IMR-90 (cell line): ENCODE measurements around the gene CBR1. TPM values are rescaled to one million over a fixed set of nuclear protein-coding genes. Genes with fewer than 3 reads are reported as not detected.

ENCODE experiments used
- ATAC-seq: fragments of 200-7000 bp; cut with Tn5 transposase; 2 replicates; pipeline ENCODE4 v1.9.1; 2020; ENCODE audit warnings: low read depth, mild to moderate bottlenecking, moderate library complexity
- BruUV-seq: library from RNA; stranded (reverse); fragments of 400-500 nt; replicated peaks from 2 replicates; lab custom pipeline; 2021; lab: Mats Ljungman, UMichigan
- CTCF ChIA-PET: fragments of 300-600 bp; formaldehyde crosslinking; extraction: SDS; loops from one replicate; lab custom pipeline; 2021; ENCODE audit warnings: antibody characterized with exemption; lab: Yijun Ruan, JAX
- POLR2A ChIA-PET: fragments of 300-600 bp; sonication (Branson Sonifier 250); formaldehyde crosslinking; loops from one replicate; lab custom pipeline; 2022; ENCODE audit warnings: antibody characterized with exemption; ENCODE audit not compliant: unreplicated experiment; lab: Charles Lee
- DNase-seq: peaks from one replicate; pipeline ENCODE4 v3.0.0; 2013
- H2AFZ ChIP-seq: replicated peaks from 2 replicates; pipeline ENCODE3; 2013; ENCODE audit warnings: low read length, mild to moderate bottlenecking; ENCODE audit not compliant: poor library complexity
- H2AK5ac ChIP-seq: 2 replicates; pipeline ENCODE4 v1.6.1; 2013; ENCODE audit warnings: low read depth, low read length, inconsistent platforms
- H2AK9ac ChIP-seq: replicated peaks from 2 replicates; pipeline ENCODE3; 2013; ENCODE audit warnings: mild to moderate bottlenecking, low read depth, low read length, moderate library complexity; ENCODE audit not compliant: poor library complexity
- H2BK120ac ChIP-seq: 2 replicates; pipeline ENCODE4 v1.6.1; 2013; ENCODE audit warnings: low read depth, low read length, inconsistent platforms
- H2BK15ac ChIP-seq: 3 replicates; pipeline ENCODE4 v1.6.1; 2013; ENCODE audit warnings: low read depth, low read length, inconsistent platforms
- H2BK20ac ChIP-seq: 2 replicates; pipeline ENCODE4 v1.6.1; 2013; ENCODE audit warnings: low read depth, mild to moderate bottlenecking, inconsistent platforms, low read length, moderate library complexity
- H2BK5ac ChIP-seq: 2 replicates; pipeline ENCODE4 v1.6.1; 2013; ENCODE audit warnings: mild to moderate bottlenecking, low read depth, low read length, inconsistent platforms; ENCODE audit not compliant: poor library complexity, severe bottlenecking
- H3K14ac ChIP-seq: replicated peaks from 2 replicates; pipeline ENCODE4 v1.6.1; 2013; ENCODE audit warnings: low read depth, low read length, inconsistent platforms
- H3K18ac ChIP-seq: 2 replicates; pipeline ENCODE4 v1.6.1; 2013; ENCODE audit warnings: low read depth, low read length, control low read depth
- H3K23ac ChIP-seq: 2 replicates; pipeline ENCODE4 v1.6.1; 2013; ENCODE audit warnings: low read depth, low read length, inconsistent platforms
- H3K27ac ChIP-seq: 2 replicates; pipeline ENCODE4 v1.5.1; 2013; ENCODE audit warnings: mild to moderate bottlenecking, control low read depth, low read length; ENCODE audit not compliant: insufficient read depth
- H3K27me3 ChIP-seq: 2 replicates; pipeline ENCODE4 v1.6.1; 2013; ENCODE audit warnings: low read length; ENCODE audit not compliant: control insufficient read depth, insufficient read depth
- H3K36me3 ChIP-seq: 2 replicates; pipeline ENCODE4 v1.6.1; 2013; ENCODE audit warnings: low read length, mixed read lengths; ENCODE audit not compliant: control insufficient read depth, insufficient read depth
- H3K4ac ChIP-seq: 2 replicates; pipeline ENCODE4 v1.6.1; 2013; ENCODE audit warnings: low read depth, low read length, inconsistent platforms
- H3K4me1 ChIP-seq: 2 replicates; pipeline ENCODE4 v1.6.1; 2013; ENCODE audit warnings: low read length, mixed read lengths; ENCODE audit not compliant: control insufficient read depth, insufficient read depth
- H3K4me2 ChIP-seq: 2 replicates; pipeline ENCODE4 v1.6.1; 2013; ENCODE audit warnings: low read depth, mild to moderate bottlenecking, control low read depth, low read length, moderate library complexity
- H3K4me3 ChIP-seq: 2 replicates; pipeline ENCODE4 v1.5.1; 2013; ENCODE audit warnings: low read depth, mild to moderate bottlenecking, control low read depth, low read length, moderate library complexity; ENCODE audit not compliant: insufficient read depth
- H3K56ac ChIP-seq: 2 replicates; pipeline ENCODE4 v1.6.1; 2013; ENCODE audit warnings: low read length, inconsistent platforms; ENCODE audit not compliant: insufficient read depth; ENCODE audit errors: extremely low read depth
- H3K79me1 ChIP-seq, 2 experiments: 2 replicates each; pipeline ENCODE4 v1.6.1; 2013; ENCODE audit warnings: low read length in 2 of 2, inconsistent platforms in 1 of 2, low read depth in 1 of 2
- H3K9ac ChIP-seq: 2 replicates; pipeline ENCODE4 v1.6.1; 2013; ENCODE audit warnings: low read depth, low read length, control low read depth
- H3K9me1 ChIP-seq: 2 replicates; pipeline ENCODE4 v1.6.1; 2013; ENCODE audit warnings: low read length, inconsistent platforms; ENCODE audit not compliant: insufficient read depth
- H3K9me3 ChIP-seq: 2 replicates; pipeline ENCODE4 v1.6.1; 2013; ENCODE audit warnings: low read length; ENCODE audit not compliant: control insufficient read depth, insufficient read depth
- H4K20me1 ChIP-seq: 2 replicates; pipeline ENCODE4 v1.6.1; 2013; ENCODE audit warnings: low read length, inconsistent platforms; ENCODE audit not compliant: insufficient read depth
- H4K5ac ChIP-seq: 2 replicates; pipeline ENCODE4 v1.6.1; 2013; ENCODE audit warnings: mild to moderate bottlenecking, low read depth, low read length, control low read depth
- H4K8ac ChIP-seq, 2 experiments: 2 replicates each; pipeline ENCODE4 v1.6.1; 2013; ENCODE audit warnings: low read depth in 2 of 2, low read length in 2 of 2, control low read depth in 1 of 2, inconsistent platforms in 1 of 2
- H4K91ac ChIP-seq: 2 replicates; pipeline ENCODE4 v1.6.1; 2013; ENCODE audit warnings: low read depth, low read length, inconsistent platforms; ENCODE audit not compliant: insufficient read depth
- BHLHE40 ChIP-seq: fragments of 150-350 bp; IDR thresholded peaks from 2 replicates; pipeline ENCODE4 v1.6.1; 2016; ENCODE audit warnings: mild to moderate bottlenecking, low read depth, low read length
- FOS ChIP-seq: fragments of 150-350 bp; IDR thresholded peaks from 2 replicates; pipeline ENCODE4 v1.6.1; 2016; ENCODE audit warnings: low read depth, low read length
- POLR2A ChIP-seq: IDR thresholded peaks from 2 replicates; pipeline ENCODE4 v1.6.1; 2012; ENCODE audit warnings: mild to moderate bottlenecking, low read depth, low read length
- RFX5 ChIP-seq: IDR thresholded peaks from 2 replicates; pipeline ENCODE4 v1.8.0; 2012; ENCODE audit warnings: low read depth, mild to moderate bottlenecking, low read length, moderate library complexity
- WGBS, 2 experiments: methylation state at CpG; one replicate each; pipeline versions ENCODE4 v1.1.5 to v1.1.7; 2013; ENCODE audit warnings: missing lambda C conversion rate in 2 of 2; ENCODE audit not compliant: insufficient read length in 1 of 2; ENCODE audit errors: extremely low coverage in 2 of 2; 5-methylcytosine and 5-hydroxymethylcytosine counted together
- dilution Hi-C: fragments of 300-500 bp; cut with HindIII; formaldehyde crosslinking; loops from one replicate; pipeline ENCODE4 v1.14.3; 2018; ENCODE audit warnings: low sequenced_read_pairs; ENCODE audit not compliant: unreplicated experiment
- in situ Hi-C: fragments of 300-500 bp; cut with MboI; formaldehyde crosslinking; loops from 3 replicates; pipeline ENCODE4 v1.14.3; 2019; ENCODE audit warnings: low sequenced_read_pairs, inconsistent platforms, mixed read lengths
- intact Hi-C: fragments of 100-400 bp; cut with micrococcal nuclease; formaldehyde crosslinking; loops from 2 replicates; pipeline ENCODE4 v1.10.0; 2022
- polyA plus RNA-seq, 3 experiments: library from polyadenylated mRNA; depleted of rRNA; stranded (reverse); fragments of >200 nt; gene quantifications; 2 replicates each; pipeline ENCODE4 v1.2.3, GENCODE V29; 2012; ENCODE audit warnings: low replicate concordance in 1 of 3
- total RNA-seq: library from RNA; depleted of rRNA; stranded (reverse); fragments of >200 nt; gene quantifications from 2 replicates; pipeline ENCODE4 v1.2.3, GENCODE V29; 2012
- TF ChIP-seq, protein P1 (sequence below): fragments of 150-350 bp; IDR thresholded peaks from 2 replicates; pipeline ENCODE4 v1.6.1; 2016; ENCODE audit warnings: low read depth, mild to moderate bottlenecking, low read length, moderate library complexity, borderline replicate concordance

The CBR1 gene
- total and polyA plus RNA-seq, 2 of the 4 experiments (the other 2 are of a cell fraction) = 122 to 222 TPM

GRCh38 chr21:36082237-36082664 lies 12.4 kb downstream of the CBR1 start:
- Histone ChIP-seq H2BK5ac (no peak overlapping the region), H3K4me1 (peaks cover 4% of the 10 kb centered on the region), H2BK120ac (no peak overlapping the region), H3K9me3 (0 out of 2 replicates have a peak, but pooled peaks cover 1% of the 10 kb centered on the region), H3K36me3 (no peaks in the 10 kb centered on the region), H4K5ac (no peak overlapping the region), H4K91ac (no peak overlapping the region), H3K56ac (no peak overlapping the region), H3K18ac (no peak overlapping the region), H2AFZ (no peak overlapping the region), H3K79me1 (no peaks in the 10 kb centered on the region), H3K4me2 (peak overlapping the region; percentile 29; the same call in 1 of the 2 replicates), H3K14ac (no peak overlapping the region), H4K8ac (no peak overlapping the region), H2BK20ac (no peak overlapping the region), H3K27me3 (peaks cover 18% of the 10 kb centered on the region), H2AK5ac (no peak overlapping the region), H2BK15ac (no peak overlapping the region), H3K9me1 (peaks cover 3% of the 10 kb centered on the region), H4K20me1 (no peaks in the 10 kb centered on the region), H3K4me3 (no peak overlapping the region), H2AK9ac (no peak overlapping the region), H3K23ac (no peak overlapping the region), H3K27ac (no peak overlapping the region), H3K4ac (no peak overlapping the region), H3K9ac (no peak overlapping the region)
- ChIA-PET CTCF (interaction anchor here (0.6 to 1.2 kb wide), 2 partner anchors 178 to 1034 kb away, joined by 3 to 4 read pairs; no protein-coding TSS in a partner anchor), POLR2A (interaction anchor here (0.7 kb wide), 1 partner anchor 486 kb away, joined by 11 read pairs; no protein-coding TSS in a partner anchor)
- dilution Hi-C loops = no loop called here
- ATAC-seq (peak; percentile 90), DNase-seq (peak; percentile 74)
- in situ Hi-C loops = no loop called here
- intact Hi-C loops = no loop called here
- TF ChIP-seq BHLHE40 (0 out of 2 replicates have a peak, but pooled peaks have one; percentile 33), FOS (0 out of 2 replicates have a peak, but pooled peaks have one; percentile 18), RFX5 (no peak), POLR2A (no peak)
- TF ChIP-seq, protein P1, sequence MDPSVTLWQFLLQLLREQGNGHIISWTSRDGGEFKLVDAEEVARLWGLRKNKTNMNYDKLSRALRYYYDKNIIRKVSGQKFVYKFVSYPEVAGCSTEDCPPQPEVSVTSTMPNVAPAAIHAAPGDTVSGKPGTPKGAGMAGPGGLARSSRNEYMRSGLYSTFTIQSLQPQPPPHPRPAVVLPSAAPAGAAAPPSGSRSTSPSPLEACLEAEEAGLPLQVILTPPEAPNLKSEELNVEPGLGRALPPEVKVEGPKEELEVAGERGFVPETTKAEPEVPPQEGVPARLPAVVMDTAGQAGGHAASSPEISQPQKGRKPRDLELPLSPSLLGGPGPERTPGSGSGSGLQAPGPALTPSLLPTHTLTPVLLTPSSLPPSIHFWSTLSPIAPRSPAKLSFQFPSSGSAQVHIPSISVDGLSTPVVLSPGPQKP = no peak
- no TSS peak for BruUV-seq
- WGBS, 2 experiments = no CpG with 5 or more reads among the region's 3 CpGs
